Hepatic stellate cell (primary cell): ENCODE results near the gene TRPV6.

Experiments used
- DNase-seq: peaks from one replicate; pipeline ENCODE4 v3.0.0; 2011; ENCODE audit warnings: low spot score

Gene TRPV6

DNA sequence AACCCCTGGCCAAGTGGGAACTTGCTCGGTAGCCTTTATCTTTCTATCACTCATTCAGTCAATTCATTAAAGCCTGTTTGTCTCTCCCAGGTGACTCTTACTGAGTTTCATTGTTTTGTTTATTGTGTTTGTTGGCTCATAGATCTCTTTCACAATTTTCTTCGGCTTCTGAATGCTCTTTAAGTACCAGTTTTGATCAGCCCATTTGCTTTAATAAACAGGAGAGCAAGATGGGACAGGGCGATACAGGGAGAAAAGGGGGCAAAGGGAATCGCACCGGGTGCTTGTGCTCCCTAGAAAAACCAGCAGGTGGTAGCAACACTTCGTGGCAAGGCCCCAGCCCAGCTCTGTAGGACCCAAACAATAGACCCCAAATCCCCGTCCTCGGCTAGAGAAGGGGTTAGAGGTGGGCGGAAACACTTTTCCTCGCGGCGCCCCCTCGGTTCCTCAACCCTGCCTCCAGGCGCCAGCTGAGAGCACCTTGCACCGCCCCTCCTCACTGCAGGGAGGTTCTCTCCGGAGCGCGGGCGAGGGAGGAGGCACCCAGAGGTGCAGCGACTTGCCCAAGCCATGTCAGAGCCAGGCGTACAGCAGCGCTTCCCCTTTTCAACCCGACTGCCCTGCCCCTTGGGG lies 31.7 kb downstream of the TRPV6 start:
- peak; percentile 69 for DNase-seq

DNA sequence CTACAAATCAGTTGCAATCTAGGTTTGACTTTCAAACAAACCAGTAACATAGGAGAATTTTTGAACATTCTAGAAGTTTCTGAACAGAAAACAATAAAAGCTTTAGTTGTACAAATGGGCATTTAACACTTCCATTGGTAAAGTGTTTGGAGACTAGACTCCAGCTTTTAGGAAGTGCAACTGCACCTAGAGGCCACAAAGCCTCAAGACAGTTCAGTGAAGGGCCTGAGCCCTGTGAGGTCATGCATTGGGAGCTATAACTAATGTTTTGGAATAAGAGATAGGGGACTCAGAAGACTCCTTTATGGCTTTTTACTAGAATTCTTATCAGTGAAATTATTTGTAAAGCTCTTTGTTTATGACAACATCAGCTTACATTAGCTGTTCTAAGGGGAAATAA lies 33.6 kb downstream of the TRPV6 start:
- no peak for DNase-seq

DNA sequence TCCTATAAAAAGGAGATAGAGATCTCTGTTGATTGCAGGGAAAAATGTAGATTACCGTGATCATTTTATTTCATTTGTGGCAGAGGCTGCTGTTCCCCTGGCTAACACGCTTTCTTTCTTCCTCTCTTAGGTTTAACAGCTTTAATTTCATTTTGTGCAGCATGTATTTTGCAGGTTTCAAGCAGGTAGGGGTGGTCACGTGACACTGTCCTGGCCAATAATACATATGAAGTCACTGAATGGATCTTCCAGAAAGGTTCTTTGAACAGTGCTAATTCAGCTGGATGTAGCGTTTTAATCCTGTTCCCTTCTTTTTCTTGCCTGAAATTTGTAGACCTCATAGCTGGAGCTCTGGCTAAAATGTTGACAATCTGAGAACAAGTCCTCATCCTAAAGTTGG lies 34.3 kb downstream of the TRPV6 start:
- no peak for DNase-seq

DNA sequence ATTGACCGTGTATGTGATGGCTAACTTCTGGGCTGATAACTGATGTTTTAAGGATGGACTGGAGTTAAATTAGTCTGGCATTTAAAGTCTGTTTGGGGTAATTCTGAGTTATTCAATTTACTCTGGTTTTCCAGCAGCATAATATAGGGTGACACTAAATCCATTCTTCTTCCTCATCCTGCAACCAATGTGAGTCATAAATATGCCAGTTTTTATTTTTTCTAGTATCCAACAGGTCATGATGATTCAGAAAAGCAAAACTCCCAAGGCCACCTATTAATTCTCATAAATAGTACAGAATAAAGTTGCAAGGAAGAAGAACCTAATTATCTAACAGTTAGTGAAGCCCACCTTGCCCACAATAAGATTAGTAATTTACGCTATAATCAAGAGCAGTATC lies 38.2 kb downstream of the TRPV6 start:
- no peak for DNase-seq

DNA sequence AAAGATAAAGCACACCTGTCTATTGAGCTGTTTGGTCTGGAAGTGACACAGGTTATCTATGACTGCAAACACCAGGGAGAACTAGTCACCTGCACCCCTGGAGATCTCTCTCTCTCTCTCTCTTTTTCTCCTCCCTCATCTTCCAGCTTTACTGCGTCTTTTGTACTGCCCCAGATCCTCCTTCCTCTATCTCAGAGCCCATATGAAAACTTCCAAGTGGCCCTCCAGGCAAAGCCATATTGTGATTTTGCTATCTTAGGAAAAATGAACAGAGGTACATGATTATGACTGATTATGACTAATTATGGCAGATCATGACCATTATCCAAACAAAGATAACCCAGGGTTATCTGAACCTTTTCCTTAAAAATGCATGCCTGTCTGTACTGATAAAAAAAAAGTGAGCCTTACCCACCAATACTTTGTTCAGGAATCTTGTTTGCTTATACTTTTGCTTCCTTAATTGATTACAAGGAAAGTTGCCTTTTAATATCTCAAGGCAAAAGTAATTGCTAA lies 43.2 kb downstream of the TRPV6 start:
- no peak for DNase-seq

DNA sequence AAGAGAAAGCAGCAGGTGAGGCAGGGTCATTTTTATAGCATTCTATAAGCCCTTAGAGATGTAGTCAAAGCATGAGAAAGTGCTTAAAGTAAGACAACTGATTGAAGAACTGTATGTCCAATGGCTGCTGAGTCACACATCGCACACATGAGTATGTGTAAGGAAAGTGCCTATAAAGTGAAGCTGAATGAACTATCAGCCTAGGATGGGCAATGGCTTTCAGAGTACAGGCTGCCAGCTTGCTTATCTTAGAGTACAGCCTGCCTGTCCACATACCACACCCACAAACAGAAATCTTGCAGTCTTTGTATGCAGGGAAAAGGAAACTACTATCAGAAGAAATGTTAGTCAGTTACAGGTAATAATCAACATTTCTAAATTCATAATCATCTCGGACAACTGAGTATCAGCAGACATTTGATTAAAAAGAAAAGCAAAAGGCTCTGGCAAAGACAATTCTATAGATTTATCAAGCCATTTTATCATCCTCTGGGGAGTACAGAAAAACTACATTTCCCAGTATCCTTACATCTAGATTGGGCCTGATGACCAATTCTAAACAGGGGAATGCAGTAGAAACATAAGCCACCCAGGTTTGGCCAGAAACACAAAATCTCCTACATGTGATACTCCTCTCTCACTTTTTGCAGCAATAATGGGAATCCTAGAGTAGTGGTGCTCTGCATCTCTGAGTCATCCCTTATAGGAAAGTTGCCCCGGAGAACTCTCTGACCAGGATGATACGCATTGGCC lies 46.9 kb downstream of the TRPV6 start:
- no peak for DNase-seq

DNA sequence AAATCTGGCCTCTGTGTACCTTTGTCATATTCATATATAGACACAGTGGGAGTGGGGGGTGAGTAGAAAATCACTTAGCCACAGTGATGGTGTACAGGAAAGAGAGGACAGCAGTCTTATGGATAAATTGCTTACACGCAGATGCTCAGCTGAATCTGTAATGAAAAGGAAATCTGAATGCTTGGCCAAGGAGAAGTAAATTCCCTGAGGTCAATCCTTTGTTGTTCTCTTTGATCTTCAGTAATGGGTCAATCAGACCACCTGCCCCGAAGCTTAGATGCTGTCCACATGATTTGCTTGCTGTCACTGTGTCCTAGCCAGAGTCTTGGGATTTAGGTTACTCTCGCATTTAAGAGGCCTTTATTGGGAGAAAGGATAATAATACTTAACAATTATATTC lies 49.1 kb downstream of the TRPV6 start:
- no peak for DNase-seq

DNA sequence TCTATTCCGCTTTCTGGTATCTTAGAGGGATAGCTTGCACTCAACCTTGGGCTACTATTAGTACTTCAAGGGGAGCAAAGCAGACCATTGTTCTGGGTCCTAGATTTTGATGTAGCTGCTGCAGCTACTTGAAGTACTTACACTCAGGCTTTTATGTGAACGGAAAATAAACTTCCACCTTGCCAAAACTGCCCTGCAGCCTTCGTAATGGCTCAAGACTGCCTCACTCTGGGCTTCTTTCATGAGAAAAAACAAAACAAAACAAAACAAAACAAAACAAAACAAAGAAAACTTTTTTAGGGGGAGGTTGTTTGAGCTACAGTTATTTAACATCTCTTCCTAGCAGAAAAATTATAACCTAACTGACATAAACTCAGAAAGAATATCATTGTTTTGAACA lies 50.1 kb downstream of the TRPV6 start:
- no peak for DNase-seq

DNA sequence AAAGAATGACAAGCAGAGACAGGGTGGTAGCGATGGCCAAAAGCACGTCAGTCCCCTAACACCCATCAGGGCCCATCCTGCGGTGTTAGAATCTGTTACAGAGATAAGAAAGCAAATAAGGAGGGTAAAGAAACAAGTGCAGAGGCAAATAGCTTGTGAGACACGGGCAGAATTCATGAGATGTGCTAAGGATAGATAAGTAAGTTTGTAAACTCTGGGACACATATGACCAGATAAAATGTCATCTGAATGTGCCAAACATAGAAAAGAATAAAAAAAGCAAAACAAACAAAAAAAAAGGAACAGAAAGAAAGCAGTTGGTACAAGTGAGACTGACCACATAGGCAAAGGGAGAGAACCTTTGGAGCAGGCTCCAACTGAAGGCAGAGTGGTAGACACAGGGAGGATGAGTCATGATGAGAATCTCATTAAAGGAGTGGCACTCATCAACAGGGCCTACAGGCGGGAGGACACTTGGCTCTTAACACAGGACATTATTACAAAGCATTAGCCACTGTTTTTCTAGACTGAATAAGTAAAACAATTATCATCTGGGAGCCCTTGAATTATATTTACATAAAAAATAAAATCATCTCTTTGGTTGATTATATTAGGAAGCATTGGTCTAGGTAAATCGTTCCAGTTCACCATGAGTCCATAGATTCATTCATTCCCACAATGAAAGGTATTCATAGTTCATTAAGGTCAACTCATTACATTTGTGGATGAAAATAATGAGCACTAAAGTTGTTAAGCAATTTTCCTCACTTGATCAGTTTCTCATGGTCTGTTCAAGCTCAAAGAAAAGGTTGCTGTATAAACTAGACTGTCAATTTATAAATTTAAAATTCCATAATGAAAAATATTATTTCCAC lies 52.1 kb downstream of the TRPV6 start:
- no peak for DNase-seq

DNA sequence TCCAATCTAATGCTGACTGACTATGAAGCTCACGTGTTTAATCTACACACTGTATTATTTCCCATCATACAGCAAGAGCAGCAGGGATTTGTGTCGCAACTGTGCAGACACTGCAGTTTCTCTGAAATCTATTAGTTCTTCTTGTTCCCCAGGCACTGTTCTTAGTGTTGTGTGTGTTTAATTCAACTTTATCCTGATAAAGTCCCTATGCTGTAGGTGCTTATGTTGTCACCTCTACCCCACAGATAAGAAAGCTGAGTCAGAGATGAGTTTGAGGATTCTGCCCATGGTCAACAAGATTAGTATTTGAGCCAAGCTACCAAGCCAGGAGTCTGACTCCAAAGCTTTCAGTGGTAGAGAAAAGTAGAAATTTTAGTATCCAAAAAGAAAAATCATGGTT lies 53.1 kb downstream of the TRPV6 start:
- no peak for DNase-seq

DNA sequence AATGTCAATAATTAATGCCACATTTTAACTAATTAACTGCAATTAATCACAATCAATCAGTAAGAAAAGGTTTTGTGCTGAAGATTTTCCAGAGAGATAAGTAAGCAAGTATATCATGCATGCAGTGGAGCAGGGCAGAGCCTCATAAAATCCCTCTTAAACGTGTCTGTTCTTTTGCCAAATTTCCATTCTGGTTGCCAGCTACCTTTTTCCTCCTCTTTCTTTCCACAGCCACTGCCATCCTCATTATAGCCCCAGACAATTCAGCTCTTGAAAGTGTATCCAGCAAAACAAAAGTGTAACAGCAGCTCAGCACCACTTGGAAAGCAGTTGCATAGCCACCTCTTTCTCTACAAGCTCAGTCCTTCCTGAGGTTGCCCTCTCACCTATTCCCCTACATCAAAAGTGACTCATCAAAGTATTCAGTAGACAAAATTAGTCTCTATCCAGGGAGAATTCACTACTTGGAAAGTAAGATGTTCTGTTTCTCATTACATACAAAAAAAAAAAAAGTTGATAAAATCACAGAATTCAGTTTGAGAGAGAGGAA lies 57.5 kb downstream of the TRPV6 start:
- no peak for DNase-seq

DNA sequence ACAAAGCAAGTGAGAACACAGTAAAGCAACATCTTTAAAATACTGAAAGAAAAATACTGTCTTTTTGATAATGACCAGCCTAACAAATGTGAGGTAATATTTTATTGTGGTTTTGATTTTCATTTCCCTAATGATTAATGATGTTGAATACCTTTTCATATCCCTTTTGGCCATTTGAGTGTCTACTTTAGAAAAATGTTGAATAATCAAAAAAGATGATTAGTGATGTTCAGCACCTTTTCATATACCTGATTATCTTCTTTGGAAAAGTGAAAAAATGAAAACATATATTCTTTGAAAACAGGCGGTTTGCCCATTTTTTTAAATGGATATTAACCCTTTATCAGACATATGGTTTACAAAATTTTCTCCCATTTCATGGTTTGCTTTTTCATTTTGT lies 62.8 kb downstream of the TRPV6 start:
- DNase-seq: no peak
